HG03432 (cell line): ENCODE data around the gene SSC5D.
"Not testable (repeated sequence)": the region's sequence is repeated elsewhere in the genome, so short reads cannot be mapped to it uniquely, and the experiment has no call there.

Experiments used
- ATAC-seq: cut with Tn5 transposase; IDR thresholded peaks from one replicate; pipeline ENCODE4 v1.9.1; 2021; ENCODE audit warnings: mild to moderate bottlenecking, moderate library complexity; ENCODE audit not compliant: unreplicated experiment

SSC5D gene

GRCh38 chr19:55487924-55488687 is at the start of gene SSC5D:
Gene SSC5D (plus strand): TSS chr19:55488436. CDS start chr19:55488590, 154 bp downstream.
- no peak for ATAC-seq

- ATAC-seq: no peak
Measured at GRCh38 chr19:55439052-55439451, 49.2 kb upstream of the SSC5D start.

- no peak for ATAC-seq
Measured at GRCh38 chr19:55440411-55441105, 47.7 kb upstream of the SSC5D start.

GRCh38 chr19:55441319-55441691 is 46.9 kb upstream of the SSC5D start:
- ATAC-seq: no peak

- ATAC-seq: no peak
Measured at GRCh38 chr19:55441692-55442321, 46.4 kb upstream of the SSC5D start.

GRCh38 chr19:55442372-55442961 is 45.8 kb upstream of the SSC5D start:
- ATAC-seq: no peak

- ATAC-seq: no peak
Measured at GRCh38 chr19:55443045-55443823, 45.0 kb upstream of the SSC5D start, which contains the start of gene SHISA7. Gene SHISA7 (minus strand): TSS chr19:55443300. CDS start chr19:55442863, 437 bp downstream.

GRCh38 chr19:55443824-55444480 is 44.3 kb upstream of the SSC5D start:
- no peak for ATAC-seq

- no peak for ATAC-seq
Measured at GRCh38 chr19:55444646-55445045, 43.6 kb upstream of the SSC5D start.

- no peak for ATAC-seq
Measured at GRCh38 chr19:55446060-55446459, 42.2 kb upstream of the SSC5D start.

GRCh38 chr19:55447421-55448174 is 40.6 kb upstream of the SSC5D start:
- no peak for ATAC-seq

- ATAC-seq: not testable (repeated sequence)
Measured at GRCh38 chr19:55448175-55448490, 40.1 kb upstream of the SSC5D start.

GRCh38 chr19:55449469-55449868 is 38.8 kb upstream of the SSC5D start:
- no peak for ATAC-seq

GRCh38 chr19:55451163-55451964 is 36.9 kb upstream of the SSC5D start:
- ATAC-seq: no peak

GRCh38 chr19:55451965-55452748 is 36.1 kb upstream of the SSC5D start:
- ATAC-seq: no peak

GRCh38 chr19:55452749-55453346 is 35.4 kb upstream of the SSC5D start:
- no peak for ATAC-seq

- no peak for ATAC-seq
Measured at GRCh38 chr19:55453511-55454260, 34.5 kb upstream of the SSC5D start.
